ENCODE results near the gene NT5C2. TPM values are rescaled to one million over a fixed set of nuclear protein-coding genes. Genes with fewer than 3 reads are reported as not detected.
"Not testable (repeated sequence)": the region's sequence is repeated elsewhere in the genome, so short reads cannot be mapped to it uniquely, and the experiment has no call there.

The NT5C2 gene
- total and polyA plus RNA-seq, 3 donors from 2014 or later: 105 to 125 (median 114) TPM

DNA sequence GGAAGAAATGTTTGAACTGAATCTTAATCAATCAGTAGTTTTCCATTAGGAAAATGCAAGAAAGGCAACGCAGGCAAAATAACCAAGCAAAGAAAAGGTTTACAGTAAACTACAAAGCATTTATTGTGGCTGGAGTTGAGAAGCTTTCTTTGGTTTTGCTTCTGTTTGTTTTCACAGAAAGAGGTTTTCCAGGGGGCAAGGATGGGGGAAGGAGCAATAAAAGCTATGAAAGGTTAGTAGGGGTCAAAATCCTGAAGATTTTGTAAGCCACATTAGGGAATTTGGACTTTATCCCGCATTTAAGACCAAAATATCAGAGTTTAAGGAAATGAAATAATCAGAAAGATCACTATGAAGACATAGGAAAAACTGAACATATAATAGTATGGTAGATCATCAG lies 51.1 kb downstream of the NT5C2 start:
- Histone ChIP-seq H3K4me1 (peaks cover 5% of the 10 kb centered on the region), H3K27ac (no peak overlapping the region), H3K4me3 (no peak overlapping the region), H3K9me3 (no peaks in the 10 kb centered on the region), H3K36me3 (ENCODE audit: low read depth, missing control alignments) (no peaks in the 10 kb centered on the region), H3K27me3 (no peaks in the 10 kb centered on the region)
- intact Hi-C loops (cut with DNase I; ENCODE audit: low total_unique reads): no loop called here
- DNase-seq: no peak
- TF ChIP-seq, protein P1, sequence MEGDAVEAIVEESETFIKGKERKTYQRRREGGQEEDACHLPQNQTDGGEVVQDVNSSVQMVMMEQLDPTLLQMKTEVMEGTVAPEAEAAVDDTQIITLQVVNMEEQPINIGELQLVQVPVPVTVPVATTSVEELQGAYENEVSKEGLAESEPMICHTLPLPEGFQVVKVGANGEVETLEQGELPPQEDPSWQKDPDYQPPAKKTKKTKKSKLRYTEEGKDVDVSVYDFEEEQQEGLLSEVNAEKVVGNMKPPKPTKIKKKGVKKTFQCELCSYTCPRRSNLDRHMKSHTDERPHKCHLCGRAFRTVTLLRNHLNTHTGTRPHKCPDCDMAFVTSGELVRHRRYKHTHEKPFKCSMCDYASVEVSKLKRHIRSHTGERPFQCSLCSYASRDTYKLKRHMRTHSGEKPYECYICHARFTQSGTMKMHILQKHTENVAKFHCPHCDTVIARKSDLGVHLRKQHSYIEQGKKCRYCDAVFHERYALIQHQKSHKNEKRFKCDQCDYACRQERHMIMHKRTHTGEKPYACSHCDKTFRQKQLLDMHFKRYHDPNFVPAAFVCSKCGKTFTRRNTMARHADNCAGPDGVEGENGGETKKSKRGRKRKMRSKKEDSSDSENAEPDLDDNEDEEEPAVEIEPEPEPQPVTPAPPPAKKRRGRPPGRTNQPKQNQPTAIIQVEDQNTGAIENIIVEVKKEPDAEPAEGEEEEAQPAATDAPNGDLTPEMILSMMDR (IDR thresholded peaks at IDR 0.05): no peak
- no peak for TF ChIP-seq POLR2A (IDR thresholded peaks at IDR 0.05)
- WGBS, 2 donors: 66 to 74% methylated on average over 2 of the region's 2 CpGs

DNA sequence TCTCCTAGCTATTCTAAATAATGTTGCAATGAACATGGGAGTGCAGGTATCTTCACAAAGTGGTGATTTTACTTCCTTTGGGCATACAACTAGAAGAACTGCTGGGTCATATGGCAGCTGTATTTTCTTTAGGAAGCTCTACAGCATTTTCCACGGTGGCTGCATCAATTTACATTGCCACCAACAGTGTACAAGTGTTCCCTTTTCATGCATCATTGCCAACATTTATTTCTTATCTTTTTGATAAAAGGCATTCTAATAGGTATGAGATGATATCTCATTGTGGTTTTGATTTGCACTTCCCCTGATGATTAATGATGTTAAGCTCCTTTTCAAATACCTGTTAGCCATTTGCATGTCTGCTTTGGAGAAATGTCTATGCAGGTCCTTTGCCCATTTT lies 52.6 kb downstream of the NT5C2 start:
- 74 to 93% methylated on average over 1 of the region's 1 CpG for WGBS, 2 donors
- Histone ChIP-seq H3K4me1 (peaks cover 4% of the 10 kb centered on the region), H3K36me3 (ENCODE audit: low read depth, missing control alignments) (no peaks in the 10 kb centered on the region), H3K9me3 (no peaks in the 10 kb centered on the region), H3K4me3 (no peak overlapping the region), H3K27me3 (no peaks in the 10 kb centered on the region), H3K27ac (no peak overlapping the region)
- intact Hi-C loops (cut with DNase I; ENCODE audit: low total_unique reads): no loop called here
- TF ChIP-seq POLR2A (IDR thresholded peaks at IDR 0.05): no peak
- TF ChIP-seq, protein P1 (IDR thresholded peaks at IDR 0.05): no peak
- DNase-seq: no peak

DNA sequence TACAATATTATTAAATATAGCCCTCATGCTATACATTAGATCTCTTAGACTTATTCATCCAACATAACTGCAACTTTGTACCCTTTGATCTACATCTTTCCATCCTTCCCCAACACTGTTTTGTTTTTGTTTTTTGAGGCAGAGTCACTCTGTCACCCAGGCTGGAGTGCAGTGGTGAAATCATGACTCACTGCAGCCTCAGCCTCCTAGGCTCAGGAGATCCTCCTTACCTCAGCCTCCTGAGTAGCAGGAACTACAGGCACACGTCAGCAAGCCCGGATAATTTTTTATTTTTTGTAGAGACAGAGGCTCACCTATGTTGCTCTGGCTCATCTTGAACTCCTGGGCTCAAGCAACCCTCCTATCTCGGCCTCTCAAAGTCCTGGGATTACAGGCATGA lies 53.3 kb downstream of the NT5C2 start:
- TF ChIP-seq, protein P1 (IDR thresholded peaks at IDR 0.05): no peak
- no peak for TF ChIP-seq POLR2A (IDR thresholded peaks at IDR 0.05)
- H3K4me3 ChIP-seq: no peak overlapping the region
- H3K27me3 ChIP-seq: no peaks in the 10 kb centered on the region
- intact Hi-C loops (cut with DNase I; ENCODE audit: low total_unique reads): no loop called here
- H3K27ac ChIP-seq: no peak overlapping the region
- WGBS, 2 donors: 91 to 93% methylated on average over 3 of the region's 3 CpGs
- H3K4me1 ChIP-seq: no peaks in the 10 kb centered on the region
- H3K9me3 ChIP-seq: no peaks in the 10 kb centered on the region
- no peak for DNase-seq
- H3K36me3 ChIP-seq (ENCODE audit: low read depth, missing control alignments): no peaks in the 10 kb centered on the region

DNA sequence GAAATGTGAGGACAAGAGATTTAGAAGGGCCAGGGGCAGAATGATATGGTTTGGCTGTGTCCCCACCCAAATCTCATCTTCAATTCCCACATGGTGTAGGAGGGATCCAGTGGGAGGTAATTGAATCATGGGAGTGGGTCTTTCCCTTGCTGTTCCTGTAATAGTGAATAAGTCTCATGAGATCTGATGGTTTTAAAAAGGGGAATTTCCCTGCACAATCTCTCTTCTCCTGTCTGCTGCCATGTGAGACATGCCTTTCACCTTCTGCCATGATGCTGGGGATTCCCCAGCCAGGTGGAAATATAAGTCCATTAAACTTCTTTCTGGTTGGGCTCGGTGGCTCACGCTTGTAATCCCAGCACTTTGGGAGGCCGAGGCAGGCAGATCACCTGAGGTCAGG lies 57.9 kb downstream of the NT5C2 start:
- H3K9me3 ChIP-seq; H3K27ac ChIP-seq; H3K27me3 ChIP-seq; H3K4me3 ChIP-seq; H3K4me1 ChIP-seq; H3K36me3 ChIP-seq (ENCODE audit: low read depth, missing control alignments); DNase-seq; intact Hi-C loops (cut with DNase I; ENCODE audit: low total_unique reads): not testable (repeated sequence)
- WGBS, 2 donors: 95 to 100% methylated on average over 3 of the region's 3 CpGs

DNA sequence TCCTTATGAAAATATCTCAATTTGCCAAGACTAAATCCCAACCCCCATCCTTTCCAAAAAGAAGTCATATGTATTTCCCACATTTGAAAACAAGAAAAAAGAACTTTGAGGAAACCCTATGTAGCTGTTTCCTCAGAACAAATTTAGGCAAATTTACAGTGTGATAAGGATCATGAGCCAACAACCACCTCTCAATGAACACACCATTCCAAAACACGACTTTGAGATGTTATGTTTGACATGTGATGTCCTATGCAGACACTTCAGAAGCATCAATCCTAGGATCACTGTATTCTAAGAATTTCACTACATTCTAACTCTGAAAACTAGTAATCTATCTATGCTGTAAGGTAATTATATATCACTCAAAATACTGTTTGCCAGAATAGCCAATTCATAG lies 62.2 kb downstream of the NT5C2 start:
- no peak for DNase-seq
- no peaks in the 10 kb centered on the region for H3K4me1 ChIP-seq
- no peaks in the 10 kb centered on the region for H3K9me3 ChIP-seq
- no peaks in the 10 kb centered on the region for H3K36me3 ChIP-seq (ENCODE audit: low read depth, missing control alignments)
- intact Hi-C loops (cut with DNase I; ENCODE audit: low total_unique reads): no loop called here
- H3K27me3 ChIP-seq: no peaks in the 10 kb centered on the region
- TF ChIP-seq, protein P1 (IDR thresholded peaks at IDR 0.05): no peak
- TF ChIP-seq POLR2A (IDR thresholded peaks at IDR 0.05): no peak
- no peak overlapping the region for H3K27ac ChIP-seq
- 84 to 88% methylated on average over 1 of the region's 1 CpG for WGBS, 2 donors
- H3K4me3 ChIP-seq: no peak overlapping the region

DNA sequence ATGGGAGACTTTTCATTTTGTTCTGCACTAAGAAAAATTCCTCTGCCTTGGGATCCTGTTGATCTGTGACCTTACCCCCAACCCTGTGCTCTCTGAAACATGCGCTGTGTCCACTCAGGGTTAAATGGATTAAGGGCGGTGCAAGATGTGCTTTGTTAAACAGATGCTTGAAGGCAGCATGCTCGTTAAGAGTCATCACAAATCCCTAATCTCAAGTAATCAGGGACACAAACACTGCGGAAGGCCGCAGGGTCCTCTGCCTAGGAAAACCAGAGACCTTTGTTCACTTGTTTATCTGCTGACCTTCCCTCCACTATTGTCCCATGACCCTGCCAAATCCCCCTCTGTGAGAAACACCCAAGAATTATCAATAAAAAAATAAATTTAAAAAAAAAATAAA lies 62.9 kb downstream of the NT5C2 start:
- H3K4me3 ChIP-seq; H3K27ac ChIP-seq; H3K4me1 ChIP-seq; H3K27me3 ChIP-seq; intact Hi-C loops (cut with DNase I; ENCODE audit: low total_unique reads); H3K36me3 ChIP-seq (ENCODE audit: low read depth, missing control alignments); H3K9me3 ChIP-seq; DNase-seq: not testable (repeated sequence)
- 58 to 84% methylated on average over 4 to 5 of the region's 5 CpGs for WGBS, 2 donors

Data from testis (tissue), 3 donors.